Stomach (tissue), 9 donors: ENCODE data around the gene CPNE1. TPM values are rescaled to one million over a fixed set of nuclear protein-coding genes. Genes with fewer than 3 reads are reported as not detected.

Source experiments
- DNase-seq, 2 donors: peaks; one replicate each; pipeline versions ENCODE4 v3.0.0 to v3.0.0-alpha.2; 2013 to 2019
- H3K27ac ChIP-seq, 5 donors: fragments of 200-600 bp in 4 of 5; sonication (generic) in 4 of 5; one replicate each; pipeline ENCODE4 v1.5.1; 2013 to 2019; ENCODE audit warnings: mild to moderate bottlenecking in 1 of 5, moderate library complexity in 1 of 5
- H3K27me3 ChIP-seq, 3 donors: fragments of 200-600 bp; sonication (generic); one replicate each; pipeline ENCODE4 v1.5.1; 2017 to 2019; ENCODE audit warnings: mixed run types in 1 of 3
- H3K36me3 ChIP-seq, 4 donors: fragments of 200-600 bp; sonication (generic); 1 replicate in 3 of 4; 2 replicates in 1 of 4; pipeline ENCODE4 v1.5.1; 2016 to 2019
- H3K4me1 ChIP-seq, 4 donors: fragments of 200-600 bp; sonication (generic); one replicate each; pipeline ENCODE4 v1.5.1; 2016 to 2019
- H3K4me3 ChIP-seq, 4 donors: fragments of 200-600 bp; sonication (generic) in 3 of 4; one replicate each; pipeline ENCODE4 v1.5.1; 2016 to 2019; ENCODE audit warnings: mild to moderate bottlenecking in 1 of 4
- H3K9me3 ChIP-seq, 4 donors: fragments of 200-600 bp; sonication (generic); one replicate each; pipeline ENCODE4 v1.5.1; 2016 to 2019
- CTCF ChIP-seq, 7 experiments: fragments of 450-650 bp in 4 of 7; fragments of 200-600 bp in 3 of 7; sonication (generic) in 3 of 7; IDR thresholded peaks; one replicate each; pipeline ENCODE4 v1.5.1; 2016 to 2019; ENCODE audit warnings: antibody characterized with exemption in 7 of 7, control low read depth in 2 of 7, mild to moderate bottlenecking in 1 of 7
- EP300 ChIP-seq: sonication (generic); formaldehyde crosslinking; IDR thresholded peaks from one replicate; pipeline ENCODE4 v1.6.1; 2017; ENCODE audit warnings: antibody characterized with exemption
- POLR2A ChIP-seq, 4 donors: fragments of 450-650 bp; IDR thresholded peaks; one replicate each; pipeline ENCODE4 v1.6.1; 2016; ENCODE audit warnings: antibody characterized with exemption in 4 of 4, control low read depth in 2 of 4, mild to moderate bottlenecking in 1 of 4, moderate library complexity in 1 of 4
- POLR2AphosphoS5 ChIP-seq, 3 donors: sonication (generic); formaldehyde crosslinking; IDR thresholded peaks; one replicate each; pipeline ENCODE4 v1.6.1; 2016; ENCODE audit warnings: antibody characterized with exemption in 3 of 3
- WGBS, 5 donors: extraction: QIAGEN DNeasy Blood & Tissue Kit in 3 of 5; methylation state at CpG; one replicate each; pipeline versions ENCODE4 v1.1.5 to v1.1.7; 2013 to 2018; 5-methylcytosine and 5-hydroxymethylcytosine counted together
- intact Hi-C: fragments of 100-400 bp; cut with DNase I; formaldehyde crosslinking; loops from one replicate; pipeline ENCODE4 v1.15.1; 2023; ENCODE audit warnings: low total_unique reads
- polyA plus RNA-seq, 3 donors: library from polyadenylated mRNA; stranded (reverse); fragments of 200-250 nt; gene quantifications; one replicate each; pipeline ENCODE4 v1.2.3, GENCODE V29; 2013
- total RNA-seq, 5 donors: library from RNA; depleted of rRNA; stranded (reverse); fragments of >200 nt; gene quantifications; one replicate each; pipeline versions ENCODE4 v1.1.0 to v1.2.3, GENCODE V29; 2014 to 2016
- donor health status: healthy with polysubstance abuse.
- donor health status: Bipolar disorder and iron deficiency.
- donor health status: healthy.

CPNE1 gene
- total and polyA plus RNA-seq, 8 donors = 67.9 to 172 (median 107) TPM

GRCh38 chr20:35669681-35670080, 5.0 kb upstream of the CPNE1 start:
- WGBS, 5 donors = 81 to 100% (median 89%) methylated on average over 1 of the region's 1 CpG
- intact Hi-C loops = no loop called here
- Histone ChIP-seq H3K9me3 (no peaks in the 10 kb centered on the region), H3K36me3 (peaks cover 35 to 72% (median 64%) of the 10 kb centered on the region in 4 donors), H3K4me1 (peaks cover 0 to 4% (median 0%) of the 10 kb centered on the region in 4 donors), H3K27me3 (no peaks in the 10 kb centered on the region), H3K4me3 (no peak overlapping the region), H3K27ac (no peak overlapping the region)
- TF ChIP-seq POLR2AphosphoS5 (IDR thresholded peaks at IDR 0.05) = no peak
- no peak for DNase-seq

DNA sequence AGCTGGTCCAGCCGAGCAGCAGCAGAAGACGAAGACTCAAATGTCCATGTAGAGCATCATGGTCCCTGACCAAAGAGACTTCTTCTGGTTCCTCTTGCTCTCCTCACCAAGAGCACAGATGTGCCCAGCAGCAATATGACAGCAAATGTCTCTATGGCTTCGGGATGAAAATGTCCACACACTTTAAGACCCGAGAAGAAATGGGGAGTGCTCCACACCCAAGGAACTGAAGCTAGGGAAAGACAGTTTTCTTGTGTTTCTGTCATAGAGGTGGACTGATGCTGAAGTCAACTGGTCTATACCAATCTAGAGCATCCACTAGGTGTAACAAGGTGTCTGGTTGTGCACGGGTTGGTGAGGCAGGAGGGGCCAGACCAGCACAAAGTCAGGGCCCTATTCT, 4.5 kb upstream of the CPNE1 start:
- H3K4me3 ChIP-seq = no peak overlapping the region
- H3K9me3 ChIP-seq = no peaks in the 10 kb centered on the region
- peaks cover 0 to 4% (median 0%) of the 10 kb centered on the region in 4 donors for H3K4me1 ChIP-seq
- no peak for TF ChIP-seq CTCF (IDR thresholded peaks at IDR 0.05)
- TF ChIP-seq POLR2AphosphoS5 (IDR thresholded peaks at IDR 0.05) = no peak
- TF ChIP-seq EP300 = no peak
- no peak for TF ChIP-seq POLR2A (IDR thresholded peaks at IDR 0.05)
- intact Hi-C loops = no loop called here
- no peaks in the 10 kb centered on the region for H3K27me3 ChIP-seq
- H3K27ac ChIP-seq = no peak overlapping the region
- DNase-seq = no peak
- 87 to 95% (median 94%) methylated on average over 5 of the region's 5 CpGs for WGBS, 5 donors
- peaks cover 31 to 68% (median 59%) of the 10 kb centered on the region in 4 donors for H3K36me3 ChIP-seq

GRCh38 chr20:35665949-35666288, 1.2 kb upstream of the CPNE1 start:
- WGBS, 5 donors = 96 to 99% (median 97%) methylated on average over 17 of the region's 17 CpGs
- TF ChIP-seq CTCF (IDR thresholded peaks at IDR 0.05) (no peak), POLR2A (IDR thresholded peaks at IDR 0.05) (no peak), POLR2AphosphoS5 (IDR thresholded peaks at IDR 0.05) (no peak), EP300 (no peak)
- H3K27ac ChIP-seq = peak overlapping the region in 2 of 5 donors; percentile 96 to 99

DNA sequence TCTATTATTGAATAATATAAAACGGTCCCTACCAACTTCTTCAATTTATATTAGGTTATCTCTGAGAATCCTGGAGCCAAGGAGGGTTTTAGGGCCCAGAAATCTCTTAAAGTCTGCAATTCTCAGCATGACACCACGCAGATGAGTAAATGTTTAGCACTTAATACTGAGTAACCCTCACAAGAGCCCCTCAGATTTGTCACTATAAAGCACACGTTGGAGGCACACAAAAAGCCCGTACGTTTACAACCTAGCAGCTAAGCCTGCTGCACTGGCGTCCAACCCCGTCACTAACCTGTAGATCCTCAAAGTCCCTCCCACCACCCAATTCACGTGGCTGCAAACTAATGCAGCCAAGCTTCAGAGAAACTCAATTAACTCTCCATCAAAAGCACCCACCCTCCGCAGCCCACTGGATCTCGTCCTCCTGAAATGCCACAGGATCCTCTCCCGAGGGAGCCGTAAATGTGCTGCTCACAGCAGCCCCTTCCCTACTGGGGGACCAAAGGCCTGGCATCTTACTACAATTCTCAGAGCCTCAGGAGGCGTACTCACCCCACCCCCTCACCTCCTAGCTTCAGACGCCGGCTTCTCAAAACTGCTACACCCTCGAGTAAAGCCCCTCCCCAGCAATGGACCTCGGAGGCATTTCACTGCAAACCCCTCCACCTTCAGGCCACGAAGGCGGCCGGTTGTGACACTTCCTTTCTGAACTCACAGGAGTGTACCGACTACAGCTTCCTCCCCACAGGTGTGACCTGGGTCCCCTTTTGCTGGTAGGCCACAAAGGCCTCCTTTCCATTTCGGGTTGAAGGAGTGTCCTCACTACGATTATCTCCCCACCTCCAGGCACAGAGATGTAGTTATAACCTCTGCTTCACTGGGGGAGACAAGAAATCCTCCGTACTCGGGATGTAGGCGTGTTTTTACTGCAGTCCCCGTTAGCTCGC, 909 bp downstream of the CPNE1 start:
- peak; percentile 52 to 83 for DNase-seq
- Histone ChIP-seq H3K27ac (peak overlapping the region; percentile 90 to 99 (median 99)), H3K9me3 (no peaks in the 10 kb centered on the region), H3K4me1 (peaks cover 32 to 49% (median 45%) of the 10 kb centered on the region in 4 donors), H3K27me3 (no peaks in the 10 kb centered on the region), H3K4me3 (peak overlapping the region; percentile 57 to 80 (median 70)), H3K36me3 (peaks cover under 1 to 13% (median 5%) of the 10 kb centered on the region in 4 donors)
- intact Hi-C loops = no loop called here
- no peak for TF ChIP-seq POLR2A (IDR thresholded peaks at IDR 0.05)
- no peak for TF ChIP-seq EP300
- no peak for TF ChIP-seq CTCF (IDR thresholded peaks at IDR 0.05)
- no peak for TF ChIP-seq POLR2AphosphoS5 (IDR thresholded peaks at IDR 0.05)
- WGBS, 5 donors = 0 to 1% (median 0%) methylated on average over 23 to 28 of the region's 28 CpGs

More at GRCh38 chr20:35665949-35666288, 1.2 kb upstream of the CPNE1 start:
- no peak for DNase-seq
- Histone ChIP-seq H3K9me3 (no peaks in the 10 kb centered on the region), H3K27me3 (no peaks in the 10 kb centered on the region), H3K4me3 (no peak overlapping the region), H3K4me1 (peaks cover 20 to 28% (median 27%) of the 10 kb centered on the region in 4 donors), H3K36me3 (peaks cover 8 to 35% (median 26%) of the 10 kb centered on the region in 4 donors)
- intact Hi-C loops = no loop called here
